Measurements from ENCODE around the gene SRPK3. TPM values are rescaled to one million over a fixed set of nuclear protein-coding genes. Genes with fewer than 3 reads are reported as not detected.

The SRPK3 gene
- polyA plus RNA-seq (2013, experiment 1 of 2) = not detected
- not detected for polyA plus RNA-seq (2013, experiment 2 of 2)

DNA sequence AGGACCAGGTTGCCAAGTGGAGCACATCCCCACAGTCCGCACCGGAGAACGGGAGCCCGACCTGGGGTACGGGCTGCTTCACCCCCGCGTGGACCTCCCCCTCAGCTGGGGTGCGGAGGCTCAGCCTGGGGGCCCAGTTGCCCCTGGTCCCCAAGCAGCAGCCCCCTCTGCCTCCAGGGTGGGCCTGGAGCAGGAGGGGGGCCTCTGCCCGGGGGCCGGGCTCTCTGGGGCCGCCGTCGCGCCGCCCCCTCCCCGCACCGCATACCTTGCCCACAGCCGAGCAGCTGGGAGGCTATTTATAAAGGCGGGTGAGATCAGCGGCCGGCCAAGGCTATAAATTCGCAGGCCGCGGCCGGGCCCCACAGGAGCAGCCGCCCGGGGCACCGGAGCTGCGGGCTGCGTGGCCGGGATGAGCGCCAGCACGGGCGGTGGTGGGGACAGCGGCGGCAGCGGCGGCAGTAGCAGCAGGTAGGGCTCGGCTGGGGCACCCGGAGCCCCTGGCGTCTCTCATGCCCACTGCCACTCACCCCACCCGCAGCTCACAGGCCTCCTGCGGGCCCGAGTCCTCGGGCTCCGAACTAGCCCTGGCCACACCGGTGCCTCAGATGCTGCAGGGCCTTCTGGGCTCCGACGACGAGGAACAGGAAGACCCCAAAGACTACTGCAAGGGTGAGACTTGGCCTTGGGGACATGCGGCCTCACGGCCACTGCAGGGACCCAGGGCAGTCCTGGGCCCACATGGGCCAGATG lies at the start of gene SRPK3:
Gene SRPK3, plus strand, starts transcription at position 364 of the 750 bp plus-strand sequence. Its CDS starts 46 bp downstream, at position 410.
- peak within 1 kb of the TSS; percentile 63 for H2AK5ac ChIP-seq (ENCODE audit: low read depth, low read length)

GRCh38 chrX:153731117-153731844 lies 49.6 kb upstream of the SRPK3 start:
- Histone ChIP-seq H2AFZ (ENCODE audit: low read length) (no peak overlapping the region), H2AK5ac (ENCODE audit: low read depth, low read length) (no peak overlapping the region)

More for the DNA sequence above, at the start of gene SRPK3:
- H3K36me3 ChIP-seq (replicated peaks in 1 of 2; ENCODE audit: control insufficient read depth in 2 of 2, insufficient read depth in 2 of 2, low read length in 2 of 2) = peaks cover under 1 to 5% of the 10 kb centered on the region in 2 donors
- H2BK12ac ChIP-seq (ENCODE audit: low read length) = no peak within 1 kb of the TSS
- no peak for DNase-seq (ENCODE audit: low spot score)
- H3K18ac ChIP-seq (ENCODE audit: low read length) = no peak within 1 kb of the TSS
- no CpG with 5 or more reads among the region's 52 CpGs for WGBS, 2 donors (ENCODE audit: extremely low coverage in 2 of 2, insufficient read length in 2 of 2, insufficient replicate concordance in 1 of 2)
- H3K4me3 ChIP-seq (ENCODE audit: low read length in 2 of 2) = no peak within 1 kb of the TSS
- peak within 1 kb of the TSS; percentile 17 for H4K8ac ChIP-seq (ENCODE audit: low read depth, low read length)
- no peaks in the 10 kb centered on the region for H3K27me3 ChIP-seq (ENCODE audit: control insufficient read depth in 3 of 3, insufficient read depth in 3 of 3, low read depth in 1 of 3, low read length in 3 of 3)
- H2BK120ac ChIP-seq (ENCODE audit: low read depth, low read length) = no peak within 1 kb of the TSS
- H3K27ac ChIP-seq (replicated peaks; ENCODE audit: low read length) = no peak within 1 kb of the TSS
- H3K14ac ChIP-seq (ENCODE audit: low read length) = no peak within 1 kb of the TSS
- no peak within 1 kb of the TSS for H2BK15ac ChIP-seq (ENCODE audit: low read length)
- no peak within 1 kb of the TSS for H4K91ac ChIP-seq (ENCODE audit: low read depth, low read length, poor library complexity)
- H2AFZ ChIP-seq (ENCODE audit: low read length) = no peak within 1 kb of the TSS
- peak within 1 kb of the TSS; percentile 31 for H3K23ac ChIP-seq (ENCODE audit: low read depth, low read length, poor library complexity)
- H3K4ac ChIP-seq (ENCODE audit: low read length) = no peak within 1 kb of the TSS
- H2BK5ac ChIP-seq (ENCODE audit: low read length) = no peak within 1 kb of the TSS
- H3K9ac ChIP-seq (ENCODE audit: low read depth, low read length, poor library complexity) = no peak within 1 kb of the TSS
- H3K4me2 ChIP-seq (ENCODE audit: insufficient read depth, low read length, poor library complexity, severe bottlenecking) = no peak within 1 kb of the TSS
- no peaks in the 10 kb centered on the region for H3K9me3 ChIP-seq (replicated peaks in 1 of 2; ENCODE audit: control insufficient read depth in 2 of 2, insufficient read depth in 1 of 2, low read depth in 1 of 2, low read length in 2 of 2)
- peaks cover 0 to 1% of the 10 kb centered on the region in 2 donors for H3K4me1 ChIP-seq (ENCODE audit: control insufficient read depth in 2 of 2, insufficient read depth in 1 of 2, low read depth in 1 of 2, low read length in 2 of 2)
- no peaks in the 10 kb centered on the region for H3K79me1 ChIP-seq (ENCODE audit: low read depth, low read length)

GRCh38 chrX:153731845-153732215 lies 49.0 kb upstream of the SRPK3 start:
- H2BK15ac ChIP-seq (ENCODE audit: low read length) = no peak overlapping the region
- no CpG with 5 or more reads among the region's 3 CpGs for WGBS, 2 donors (ENCODE audit: extremely low coverage in 2 of 2, insufficient read length in 2 of 2, insufficient replicate concordance in 1 of 2)
- H2BK120ac ChIP-seq (ENCODE audit: low read depth, low read length) = no peak overlapping the region
- H3K18ac ChIP-seq (ENCODE audit: low read length) = no peak overlapping the region
- H3K4me1 ChIP-seq (ENCODE audit: control insufficient read depth in 2 of 2, insufficient read depth in 1 of 2, low read depth in 1 of 2, low read length in 2 of 2) = peaks cover 8% of the 10 kb centered on the region in 2 donors
- H3K27me3 ChIP-seq (ENCODE audit: control insufficient read depth in 3 of 3, insufficient read depth in 3 of 3, low read depth in 1 of 3, low read length in 3 of 3) = peaks cover 0 to 6% (median 0%) of the 10 kb centered on the region in 3 experiments
- no peak overlapping the region for H2AFZ ChIP-seq (ENCODE audit: low read length)
- H3K4ac ChIP-seq (ENCODE audit: low read length) = no peak overlapping the region
- H3K4me2 ChIP-seq (ENCODE audit: insufficient read depth, low read length, poor library complexity, severe bottlenecking) = no peak overlapping the region
- no peak overlapping the region for H3K4me3 ChIP-seq (ENCODE audit: low read length in 2 of 2)
- H2AK5ac ChIP-seq (ENCODE audit: low read depth, low read length) = no peak overlapping the region
- no peak overlapping the region for H3K14ac ChIP-seq (ENCODE audit: low read length)
- no peaks in the 10 kb centered on the region for H3K79me1 ChIP-seq (ENCODE audit: low read depth, low read length)
- no peak overlapping the region for H4K8ac ChIP-seq (ENCODE audit: low read depth, low read length)
- no peak overlapping the region for H3K23ac ChIP-seq (ENCODE audit: low read depth, low read length, poor library complexity)
- no peak for DNase-seq (ENCODE audit: low spot score)
- H3K9me3 ChIP-seq (replicated peaks in 1 of 2; ENCODE audit: control insufficient read depth in 2 of 2, insufficient read depth in 1 of 2, low read depth in 1 of 2, low read length in 2 of 2) = peaks cover 0 to 13% of the 10 kb centered on the region in 2 donors
- no peak overlapping the region for H2BK12ac ChIP-seq (ENCODE audit: low read length)
- H3K9ac ChIP-seq (ENCODE audit: low read depth, low read length, poor library complexity) = no peak overlapping the region
- no peak overlapping the region for H2BK5ac ChIP-seq (ENCODE audit: low read length)
- no peak overlapping the region for H4K91ac ChIP-seq (ENCODE audit: low read depth, low read length, poor library complexity)
- no peaks in the 10 kb centered on the region for H3K36me3 ChIP-seq (replicated peaks in 1 of 2; ENCODE audit: control insufficient read depth in 2 of 2, insufficient read depth in 2 of 2, low read length in 2 of 2)
- no peak overlapping the region for H3K27ac ChIP-seq (replicated peaks; ENCODE audit: low read length)

More at GRCh38 chrX:153731117-153731844, 49.6 kb upstream of the SRPK3 start:
- Histone ChIP-seq H3K18ac (ENCODE audit: low read length) (no peak overlapping the region), H3K27me3 (ENCODE audit: control insufficient read depth in 3 of 3, insufficient read depth in 3 of 3, low read depth in 1 of 3, low read length in 3 of 3) (peaks cover 0 to 3% (median 0%) of the 10 kb centered on the region in 3 experiments), H3K4ac (ENCODE audit: low read length) (no peak overlapping the region), H4K91ac (ENCODE audit: low read depth, low read length, poor library complexity) (no peak overlapping the region), H3K27ac (replicated peaks; ENCODE audit: low read length) (no peak overlapping the region), H4K8ac (ENCODE audit: low read depth, low read length) (no peak overlapping the region), H3K9ac (ENCODE audit: low read depth, low read length, poor library complexity) (no peak overlapping the region), H3K14ac (ENCODE audit: low read length) (no peak overlapping the region), H2BK15ac (ENCODE audit: low read length) (no peak overlapping the region), H2BK5ac (ENCODE audit: low read length) (no peak overlapping the region), H3K23ac (ENCODE audit: low read depth, low read length, poor library complexity) (no peak overlapping the region), H3K4me3 (ENCODE audit: low read length in 2 of 2) (no peak overlapping the region), H3K4me1 (ENCODE audit: control insufficient read depth in 2 of 2, insufficient read depth in 1 of 2, low read depth in 1 of 2, low read length in 2 of 2) (peaks cover 8 to 10% of the 10 kb centered on the region in 2 donors), H3K36me3 (replicated peaks in 1 of 2; ENCODE audit: control insufficient read depth in 2 of 2, insufficient read depth in 2 of 2, low read length in 2 of 2) (no peaks in the 10 kb centered on the region), H2BK120ac (ENCODE audit: low read depth, low read length) (no peak overlapping the region), H2BK12ac (ENCODE audit: low read length) (no peak overlapping the region), H3K79me1 (ENCODE audit: low read depth, low read length) (no peaks in the 10 kb centered on the region), H3K9me3 (replicated peaks in 1 of 2; ENCODE audit: control insufficient read depth in 2 of 2, insufficient read depth in 1 of 2, low read depth in 1 of 2, low read length in 2 of 2) (peaks cover 0 to 13% of the 10 kb centered on the region in 2 donors), H3K4me2 (ENCODE audit: insufficient read depth, low read length, poor library complexity, severe bottlenecking) (no peak overlapping the region)
- no CpG with 5 or more reads among the region's 6 CpGs for WGBS, 2 donors (ENCODE audit: extremely low coverage in 2 of 2, insufficient read length in 2 of 2, insufficient replicate concordance in 1 of 2)
- DNase-seq (ENCODE audit: low spot score) = no peak

- no peak overlapping the region for H2BK15ac ChIP-seq (ENCODE audit: low read length)
- no peak overlapping the region for H3K27ac ChIP-seq (replicated peaks; ENCODE audit: low read length)
- H2AK5ac ChIP-seq (ENCODE audit: low read depth, low read length) = no peak overlapping the region
- no peak overlapping the region for H2AFZ ChIP-seq (ENCODE audit: low read length)
- H3K4ac ChIP-seq (ENCODE audit: low read length) = no peak overlapping the region
- no peak overlapping the region for H3K14ac ChIP-seq (ENCODE audit: low read length)
- H3K23ac ChIP-seq (ENCODE audit: low read depth, low read length, poor library complexity) = no peak overlapping the region
- H3K4me1 ChIP-seq (ENCODE audit: control insufficient read depth in 2 of 2, insufficient read depth in 1 of 2, low read depth in 1 of 2, low read length in 2 of 2) = peaks cover 2 to 4% of the 10 kb centered on the region in 2 donors
- no peak overlapping the region for H4K91ac ChIP-seq (ENCODE audit: low read depth, low read length, poor library complexity)
- H3K18ac ChIP-seq (ENCODE audit: low read length) = no peak overlapping the region
- DNase-seq (ENCODE audit: low spot score) = no peak
- peaks cover 0 to 13% of the 10 kb centered on the region in 2 donors for H3K9me3 ChIP-seq (replicated peaks in 1 of 2; ENCODE audit: control insufficient read depth in 2 of 2, insufficient read depth in 1 of 2, low read depth in 1 of 2, low read length in 2 of 2)
- WGBS, 2 donors (ENCODE audit: extremely low coverage in 2 of 2, insufficient read length in 2 of 2, insufficient replicate concordance in 1 of 2) = no CpG with 5 or more reads among the region's 14 CpGs
- H3K9ac ChIP-seq (ENCODE audit: low read depth, low read length, poor library complexity) = no peak overlapping the region
- no peaks in the 10 kb centered on the region for H3K36me3 ChIP-seq (replicated peaks in 1 of 2; ENCODE audit: control insufficient read depth in 2 of 2, insufficient read depth in 2 of 2, low read length in 2 of 2)
- no peak overlapping the region for H2BK120ac ChIP-seq (ENCODE audit: low read depth, low read length)
- no peak overlapping the region for H3K4me3 ChIP-seq (ENCODE audit: low read length in 2 of 2)
- H3K79me1 ChIP-seq (ENCODE audit: low read depth, low read length) = no peaks in the 10 kb centered on the region
- no peak overlapping the region for H4K8ac ChIP-seq (ENCODE audit: low read depth, low read length)
- no peak overlapping the region for H3K4me2 ChIP-seq (ENCODE audit: insufficient read depth, low read length, poor library complexity, severe bottlenecking)
- H2BK12ac ChIP-seq (ENCODE audit: low read length) = no peak overlapping the region
- no peak overlapping the region for H2BK5ac ChIP-seq (ENCODE audit: low read length)
- H3K27me3 ChIP-seq (ENCODE audit: control insufficient read depth in 3 of 3, insufficient read depth in 3 of 3, low read depth in 1 of 3, low read length in 3 of 3) = peaks cover 0 to 11% (median 0%) of the 10 kb centered on the region in 3 experiments
Observed at GRCh38 chrX:153732401-153732800, 48.4 kb upstream of the SRPK3 start.

All from neuronal stem cell (in vitro differentiated cells).